Measurements from ENCODE around the gene RBP2.

GRCh38 chr3:139434228-139434627 lies 42.1 kb downstream of the RBP2 start:
- TF ChIP-seq CTCF (IDR thresholded peaks at IDR 0.05 in 4 of 5, conservative IDR thresholded peaks at IDR 0.05 in 1 of 5) (no peak), POLR2A (IDR thresholded peaks at IDR 0.05) (no peak)

All from gastrocnemius medialis (tissue), 4 donors.